Activated CD8-positive, alpha-beta T cell treated with anti-CD3 and anti-CD28 coated beads for 36 hours (primary cell): Measurements from ENCODE around the gene RO60. TPM values are rescaled to one million over a fixed set of nuclear protein-coding genes. Genes with fewer than 3 reads are reported as not detected.

ENCODE experiments used
- ATAC-seq: fragments of 200-7000 bp; cut with Tn5 transposase; one replicate; pipeline ENCODE4 v1.10.0; 2021; ENCODE audit warnings: mild to moderate bottlenecking, moderate library complexity
- CTCF ChIA-PET: fragments of 350-600 bp; sonication (Branson Sonifier 250); formaldehyde crosslinking; loops from one replicate; lab custom pipeline; 2021; ENCODE audit warnings: antibody characterized with exemption; lab: Charles Lee
- POLR2A ChIA-PET: fragments of 350-600 bp; sonication (Branson Sonifier 250); formaldehyde crosslinking; loops from one replicate; lab custom pipeline; 2021; ENCODE audit warnings: antibody characterized with exemption; lab: Charles Lee
- DNase-seq: peaks from one replicate; pipeline ENCODE4 v3.0.0-alpha.2; 2020
- H3K27ac Mint-ChIP-seq: one replicate; pipeline ENCODE4 v1.8.0; 2021; ENCODE audit warnings: mild to moderate bottlenecking, mixed read lengths
- H3K27me3 Mint-ChIP-seq: one replicate; pipeline ENCODE4 v1.8.0; 2021; ENCODE audit warnings: mixed read lengths
- H3K36me3 Mint-ChIP-seq: one replicate; pipeline ENCODE4 v1.8.0; 2021; ENCODE audit warnings: low read depth, mixed read lengths
- H3K4me1 Mint-ChIP-seq: one replicate; pipeline ENCODE4 v1.8.0; 2021; ENCODE audit warnings: low read depth, mixed read lengths
- H3K4me3 Mint-ChIP-seq: one replicate; pipeline ENCODE4 v1.8.0; 2021; ENCODE audit warnings: mild to moderate bottlenecking, moderate library complexity, mixed read lengths
- H3K9me3 Mint-ChIP-seq: one replicate; pipeline ENCODE4 v1.8.0; 2021; ENCODE audit warnings: mixed read lengths
- CTCF ChIP-seq: fragments of 200-600 bp; IDR thresholded peaks from one replicate; pipeline ENCODE4 v1.8.0; 2022; ENCODE audit warnings: antibody characterized with exemption, mild to moderate bottlenecking
- intact Hi-C: fragments of 100-400 bp; cut with micrococcal nuclease; formaldehyde crosslinking; loops from one replicate; pipeline ENCODE4 v1.10.0; 2022
- total RNA-seq, 2 experiments: library from RNA; stranded (reverse); gene quantifications; one replicate each; pipeline ENCODE4 v1.2.3, GENCODE V29; 2021

RO60 gene
- 10 to 100 TPM; 56.2 to 63.4 TPM for total RNA-seq

- ATAC-seq (peak; percentile 93), DNase-seq (peak; percentile 97)
- ChIA-PET CTCF (interaction anchor here (0.7 to 2.2 kb wide), 12 partner anchors 11 to 585 kb away, joined by 3 to 10 read pairs (median 5); partner anchors contain the start of genes CDC73 and GLRX2), POLR2A (interaction anchor here (0.7 to 2.7 kb wide), 15 partner anchors 11 to 252 kb away, joined by 3 to 21 read pairs (median 4); partner anchors contain the start of genes CDC73 and RGS2)
- TF ChIP-seq CTCF, result no peak
- intact Hi-C loops, result loop anchor here (2.0 kb wide), 1 partner anchor 61 kb away; no protein-coding TSS in a partner anchor
- peaks cover 36% of the 10 kb centered on the region for H3K36me3 Mint-ChIP-seq
- no peaks in the 10 kb centered on the region for H3K9me3 Mint-ChIP-seq
- peaks cover 52% of the 10 kb centered on the region for H3K4me1 Mint-ChIP-seq
- peak within 1 kb of the TSS; percentile 92 for H3K27ac Mint-ChIP-seq
- no peaks in the 10 kb centered on the region for H3K27me3 Mint-ChIP-seq
- peak within 1 kb of the TSS; percentile 94 for H3K4me3 Mint-ChIP-seq
Observed at GRCh38 chr1:193059282-193060114, at the start of gene RO60, which contains the start of gene UCHL5. TSS of gene RO60 (plus strand) at chr1:193059612. CDS start at chr1:193069055, 9,443 bp downstream. TSS of gene UCHL5 (minus strand) at chr1:193059360. CDS start at chr1:193059260, 100 bp downstream.

- no peak for DNase-seq
- Mint-ChIP-seq H3K27ac (no peak overlapping the region), H3K36me3 (peaks cover 10% of the 10 kb centered on the region), H3K9me3 (peaks cover 2% of the 10 kb centered on the region), H3K27me3 (no peaks in the 10 kb centered on the region), H3K4me3 (no peak overlapping the region), H3K4me1 (no peaks in the 10 kb centered on the region)
- CTCF ChIA-PET, result interaction anchor here (1.2 kb wide), 1 partner anchor 10 kb away, joined by 5 read pairs; no protein-coding TSS in a partner anchor
- no peak for TF ChIP-seq CTCF
- no peak for ATAC-seq
- intact Hi-C loops, result no loop called here
- POLR2A ChIA-PET, result no interaction called here
Observed at GRCh38 chr1:193011406-193011805, 48.0 kb upstream of the RO60 start.

GRCh38 chr1:193013005-193013404, 46.4 kb upstream of the RO60 start:
- Mint-ChIP-seq H3K36me3 (peaks cover 8% of the 10 kb centered on the region), H3K4me1 (no peaks in the 10 kb centered on the region), H3K27me3 (no peaks in the 10 kb centered on the region), H3K4me3 (no peak overlapping the region), H3K9me3 (no peaks in the 10 kb centered on the region), H3K27ac (no peak overlapping the region)
- TF ChIP-seq CTCF, result no peak
- DNase-seq, result no peak
- intact Hi-C loops, result no loop called here
- no peak for ATAC-seq
- ChIA-PET CTCF (no interaction called here), POLR2A (no interaction called here)

DNA sequence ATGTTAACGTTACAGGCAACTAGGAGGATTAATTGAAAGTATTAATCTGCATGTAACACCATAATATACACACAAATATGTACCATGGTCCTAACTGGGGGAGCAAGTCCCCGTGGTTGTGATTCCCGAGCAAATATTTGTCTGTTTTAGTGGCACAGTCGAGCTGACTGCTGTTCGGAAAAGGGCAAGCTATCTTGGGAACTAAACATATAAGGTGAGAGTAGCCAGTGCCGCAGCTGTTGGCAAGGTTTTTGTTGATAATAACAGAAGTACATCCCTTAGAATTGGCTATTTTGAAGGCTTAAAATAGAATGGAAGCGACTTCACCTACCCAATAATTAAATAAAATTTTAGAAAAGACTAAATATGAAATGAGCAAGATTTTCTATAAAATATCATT, 45.7 kb upstream of the RO60 start:
- intact Hi-C loops, result no loop called here
- ATAC-seq (no peak), DNase-seq (no peak)
- no peak overlapping the region for H3K27ac Mint-ChIP-seq
- no peaks in the 10 kb centered on the region for H3K4me1 Mint-ChIP-seq
- ChIA-PET CTCF (no interaction called here), POLR2A (no interaction called here)
- H3K4me3 Mint-ChIP-seq, result no peak overlapping the region
- H3K27me3 Mint-ChIP-seq, result no peaks in the 10 kb centered on the region
- peaks cover 10% of the 10 kb centered on the region for H3K36me3 Mint-ChIP-seq
- TF ChIP-seq CTCF, result no peak
- no peaks in the 10 kb centered on the region for H3K9me3 Mint-ChIP-seq

- H3K27me3 Mint-ChIP-seq, result no peaks in the 10 kb centered on the region
- no peaks in the 10 kb centered on the region for H3K4me1 Mint-ChIP-seq
- ATAC-seq, result no peak
- no peak for DNase-seq
- H3K27ac Mint-ChIP-seq, result no peak overlapping the region
- intact Hi-C loops, result no loop called here
- no peak overlapping the region for H3K4me3 Mint-ChIP-seq
- H3K36me3 Mint-ChIP-seq, result peaks cover 10% of the 10 kb centered on the region
- no peak for TF ChIP-seq CTCF
- H3K9me3 Mint-ChIP-seq, result no peaks in the 10 kb centered on the region
- ChIA-PET POLR2A (no interaction called here), CTCF (no interaction called here)
Observed at GRCh38 chr1:193014400-193014799, 45.0 kb upstream of the RO60 start.
